ENCODE measurements around the gene MGRN1.

Gene MGRN1

DNA sequence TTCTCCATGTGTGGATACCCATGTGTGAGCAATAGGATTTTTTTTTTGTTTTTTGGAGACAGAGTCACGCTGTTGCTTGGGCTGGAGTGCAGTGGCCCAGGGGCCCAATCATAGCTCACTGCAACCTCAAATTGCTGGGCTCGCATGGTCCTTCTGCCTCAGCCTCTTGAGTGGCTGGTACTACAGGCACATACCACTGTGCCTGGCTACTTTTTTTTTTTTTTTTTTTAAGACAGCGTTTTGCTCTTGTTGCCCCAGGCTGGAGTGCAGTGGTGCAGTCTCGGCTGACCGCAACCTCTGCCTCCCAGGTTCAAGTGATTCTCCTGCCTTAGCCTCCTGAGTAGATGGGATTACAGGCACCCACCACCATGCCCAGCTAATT, 16.7 kb downstream of the MGRN1 start:
- FAIRE-seq: no peak
- no peak for DNase-seq (ENCODE audit: insufficient read length, low spot score)
- TF ChIP-seq, protein P1, sequence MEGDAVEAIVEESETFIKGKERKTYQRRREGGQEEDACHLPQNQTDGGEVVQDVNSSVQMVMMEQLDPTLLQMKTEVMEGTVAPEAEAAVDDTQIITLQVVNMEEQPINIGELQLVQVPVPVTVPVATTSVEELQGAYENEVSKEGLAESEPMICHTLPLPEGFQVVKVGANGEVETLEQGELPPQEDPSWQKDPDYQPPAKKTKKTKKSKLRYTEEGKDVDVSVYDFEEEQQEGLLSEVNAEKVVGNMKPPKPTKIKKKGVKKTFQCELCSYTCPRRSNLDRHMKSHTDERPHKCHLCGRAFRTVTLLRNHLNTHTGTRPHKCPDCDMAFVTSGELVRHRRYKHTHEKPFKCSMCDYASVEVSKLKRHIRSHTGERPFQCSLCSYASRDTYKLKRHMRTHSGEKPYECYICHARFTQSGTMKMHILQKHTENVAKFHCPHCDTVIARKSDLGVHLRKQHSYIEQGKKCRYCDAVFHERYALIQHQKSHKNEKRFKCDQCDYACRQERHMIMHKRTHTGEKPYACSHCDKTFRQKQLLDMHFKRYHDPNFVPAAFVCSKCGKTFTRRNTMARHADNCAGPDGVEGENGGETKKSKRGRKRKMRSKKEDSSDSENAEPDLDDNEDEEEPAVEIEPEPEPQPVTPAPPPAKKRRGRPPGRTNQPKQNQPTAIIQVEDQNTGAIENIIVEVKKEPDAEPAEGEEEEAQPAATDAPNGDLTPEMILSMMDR (IDR thresholded peaks at IDR 0.05; ENCODE audit: insufficient read depth, missing control alignments): no peak

GRCh38 chr16:4641895-4642294, 17.3 kb downstream of the MGRN1 start:
- TF ChIP-seq, protein P1 (IDR thresholded peaks at IDR 0.05; ENCODE audit: insufficient read depth, missing control alignments): no peak
- DNase-seq (ENCODE audit: insufficient read length, low spot score) (no peak), FAIRE-seq (no peak)

DNA sequence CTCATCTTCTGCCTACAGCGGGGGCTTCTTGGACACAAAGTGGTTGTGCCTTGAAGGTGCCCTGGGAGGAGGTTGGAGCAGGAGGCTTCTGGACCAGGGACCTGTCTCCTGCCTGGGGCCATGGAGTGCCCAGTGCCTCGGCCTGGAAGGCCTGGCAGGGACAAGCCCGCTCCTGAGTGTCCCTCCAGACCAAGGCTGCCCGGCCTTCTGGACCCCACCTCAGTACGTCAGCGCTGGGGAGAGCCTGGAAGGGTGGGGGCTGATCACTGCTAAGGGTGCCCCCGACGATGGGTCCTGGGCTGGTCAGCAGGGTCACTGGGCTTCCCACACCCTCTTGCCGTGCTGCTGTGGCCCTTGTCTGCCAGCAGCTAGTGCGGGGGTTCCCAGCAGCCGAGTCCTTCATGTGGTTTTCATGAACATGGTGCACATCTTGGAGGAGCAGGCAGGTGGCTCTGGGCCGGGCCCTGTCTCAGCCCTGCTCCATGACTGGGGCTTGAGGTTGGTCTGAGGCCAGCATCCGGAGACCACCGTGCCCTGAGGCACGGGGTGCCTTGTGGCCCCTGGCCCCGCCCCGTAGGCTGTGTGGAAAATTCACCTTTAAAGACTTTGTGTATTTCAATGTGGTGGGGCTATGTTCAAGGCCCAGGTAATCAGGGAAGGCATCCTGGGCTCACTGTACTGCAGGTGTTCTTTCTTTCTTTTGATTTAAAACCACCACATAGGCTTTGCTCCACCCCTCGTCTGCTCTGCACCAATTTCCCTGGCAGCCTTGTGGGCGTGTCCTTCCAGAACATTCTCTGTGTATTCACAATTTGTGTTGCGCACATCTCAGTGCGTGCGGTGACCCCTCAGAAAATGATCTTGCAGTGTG, 22.4 kb downstream of the MGRN1 start:
- TF ChIP-seq, protein P1 (IDR thresholded peaks at IDR 0.05; ENCODE audit: insufficient read depth, missing control alignments): no peak
- no peak for FAIRE-seq

DNA sequence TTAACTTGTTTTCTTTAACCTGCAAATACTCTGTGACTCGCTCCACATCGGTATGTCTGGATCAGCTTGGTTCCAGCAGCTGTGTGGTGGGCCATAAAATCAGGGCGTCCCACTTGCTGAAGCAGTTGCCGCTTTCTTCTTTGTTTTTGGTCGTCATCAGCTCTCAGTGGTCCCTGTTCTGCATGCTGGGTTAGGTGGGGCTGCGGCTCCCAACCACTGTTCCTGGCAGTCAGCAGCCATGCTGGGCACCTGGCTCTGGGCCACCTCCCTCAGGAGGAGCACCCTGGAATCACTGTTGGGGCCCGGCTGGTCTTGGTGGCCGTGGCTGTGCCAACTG, 23.0 kb downstream of the MGRN1 start:
- FAIRE-seq (no peak), DNase-seq (ENCODE audit: insufficient read length, low spot score) (no peak)
- TF ChIP-seq, protein P1 (IDR thresholded peaks at IDR 0.05; ENCODE audit: insufficient read depth, missing control alignments): no peak

More for the DNA sequence above, 22.4 kb downstream of the MGRN1 start:
- DNase-seq (ENCODE audit: insufficient read length, low spot score): no peak

DNA sequence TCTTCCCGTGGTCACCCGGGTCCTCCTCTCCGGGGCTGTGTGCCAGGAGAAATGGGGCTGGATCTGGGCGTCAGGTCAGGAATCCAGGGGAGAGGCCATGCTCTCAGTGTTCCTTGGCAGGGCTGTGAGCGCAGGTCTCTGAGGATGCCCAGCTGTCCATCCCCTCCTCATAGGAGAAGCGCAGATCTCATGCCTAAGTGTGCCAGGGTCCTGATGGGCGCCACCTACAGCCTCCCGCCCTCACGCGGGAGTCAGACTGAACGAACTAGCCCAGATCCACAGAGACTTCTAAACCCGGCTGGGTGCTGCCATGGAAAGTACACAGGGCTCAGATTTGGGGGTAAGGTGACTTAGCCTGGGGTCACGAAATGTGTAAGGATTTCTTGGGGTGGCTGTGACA, 24.3 kb downstream of the MGRN1 start:
- TF ChIP-seq, protein P1 (IDR thresholded peaks at IDR 0.05; ENCODE audit: insufficient read depth, missing control alignments): no peak
- DNase-seq (ENCODE audit: insufficient read length, low spot score) (no peak), FAIRE-seq (no peak)

GRCh38 chr16:4649744-4650442, 25.3 kb downstream of the MGRN1 start:
- FAIRE-seq: no peak
- TF ChIP-seq, protein P1 (IDR thresholded peaks at IDR 0.05; ENCODE audit: insufficient read depth, missing control alignments): no peak
- no peak for DNase-seq (ENCODE audit: insufficient read length, low spot score)
